Measurements from ENCODE around the gene SLC16A3. TPM values are rescaled to one million over a fixed set of nuclear protein-coding genes. Genes with fewer than 3 reads are reported as not detected.

The SLC16A3 gene
- total RNA-seq, 3 donors from 2014 or later, result 22.0 to 31.5 (median 26.3) TPM

- H3K4me1 Mint-ChIP-seq (ENCODE audit: low read depth), result peaks cover 50% of the 10 kb centered on the region
- DNase-seq (no peak), ATAC-seq (peak in 1 of 2 donors; percentile 2)
- H3K9me3 Mint-ChIP-seq, result no peaks in the 10 kb centered on the region
- H3K27me3 Mint-ChIP-seq (ENCODE audit: low read depth), result no peaks in the 10 kb centered on the region
- peaks cover 22% of the 10 kb centered on the region for H3K36me3 Mint-ChIP-seq (ENCODE audit: insufficient read depth)
- H3K4me3 Mint-ChIP-seq, result no peak overlapping the region
Measured at GRCh38 chr17:82241926-82242697, 13.3 kb downstream of the SLC16A3 start.

GRCh38 chr17:82242698-82242976 lies 13.8 kb downstream of the SLC16A3 start:
- no peak for DNase-seq
- peaks cover 50% of the 10 kb centered on the region for H3K4me1 Mint-ChIP-seq (ENCODE audit: low read depth)
- H3K36me3 Mint-ChIP-seq (ENCODE audit: insufficient read depth), result peaks cover 22% of the 10 kb centered on the region
- H3K4me3 Mint-ChIP-seq, result no peak overlapping the region
- no peaks in the 10 kb centered on the region for H3K27me3 Mint-ChIP-seq (ENCODE audit: low read depth)
- no peaks in the 10 kb centered on the region for H3K9me3 Mint-ChIP-seq
- ATAC-seq, result no peak

GRCh38 chr17:82242977-82243647 lies 14.3 kb downstream of the SLC16A3 start:
- DNase-seq, result no peak
- Mint-ChIP-seq H3K4me1 (ENCODE audit: low read depth) (peaks cover 50% of the 10 kb centered on the region), H3K36me3 (ENCODE audit: insufficient read depth) (peaks cover 26% of the 10 kb centered on the region), H3K27me3 (ENCODE audit: low read depth) (no peaks in the 10 kb centered on the region), H3K4me3 (no peak overlapping the region), H3K9me3 (no peaks in the 10 kb centered on the region)
- no peak for ATAC-seq

- peaks cover 32% of the 10 kb centered on the region for H3K36me3 Mint-ChIP-seq (ENCODE audit: insufficient read depth)
- no peaks in the 10 kb centered on the region for H3K27me3 Mint-ChIP-seq (ENCODE audit: low read depth)
- ATAC-seq (no peak), DNase-seq (no peak)
- H3K4me3 Mint-ChIP-seq, result no peak overlapping the region
- peaks cover 44% of the 10 kb centered on the region for H3K4me1 Mint-ChIP-seq (ENCODE audit: low read depth)
- H3K9me3 Mint-ChIP-seq, result no peaks in the 10 kb centered on the region
Measured at GRCh38 chr17:82243648-82244412, 15.0 kb downstream of the SLC16A3 start.

- H3K4me1 Mint-ChIP-seq (ENCODE audit: low read depth), result peaks cover 39% of the 10 kb centered on the region
- H3K9me3 Mint-ChIP-seq, result no peaks in the 10 kb centered on the region
- DNase-seq, result no peak
- H3K4me3 Mint-ChIP-seq, result no peak overlapping the region
- no peak for ATAC-seq
- peaks cover 33% of the 10 kb centered on the region for H3K36me3 Mint-ChIP-seq (ENCODE audit: insufficient read depth)
- no peaks in the 10 kb centered on the region for H3K27me3 Mint-ChIP-seq (ENCODE audit: low read depth)
Measured at GRCh38 chr17:82244413-82245133, 15.7 kb downstream of the SLC16A3 start.

GRCh38 chr17:82245134-82246039 lies 16.5 kb downstream of the SLC16A3 start:
- H3K36me3 Mint-ChIP-seq (ENCODE audit: insufficient read depth), result peaks cover 33% of the 10 kb centered on the region
- H3K4me3 Mint-ChIP-seq, result no peak overlapping the region
- DNase-seq (no peak), ATAC-seq (no peak)
- no peaks in the 10 kb centered on the region for H3K27me3 Mint-ChIP-seq (ENCODE audit: low read depth)
- peaks cover 32% of the 10 kb centered on the region for H3K4me1 Mint-ChIP-seq (ENCODE audit: low read depth)
- no peaks in the 10 kb centered on the region for H3K9me3 Mint-ChIP-seq

- Mint-ChIP-seq H3K27me3 (ENCODE audit: low read depth) (no peaks in the 10 kb centered on the region), H3K4me1 (ENCODE audit: low read depth) (peaks cover 26% of the 10 kb centered on the region), H3K9me3 (no peaks in the 10 kb centered on the region), H3K36me3 (ENCODE audit: insufficient read depth) (peaks cover 34% of the 10 kb centered on the region), H3K4me3 (no peak overlapping the region)
- no peak for ATAC-seq
- no peak for DNase-seq
Measured at GRCh38 chr17:82246040-82246364, 17.2 kb downstream of the SLC16A3 start.

- peaks cover 37% of the 10 kb centered on the region for H3K36me3 Mint-ChIP-seq (ENCODE audit: insufficient read depth)
- DNase-seq (no peak), ATAC-seq (no peak)
- no peak overlapping the region for H3K4me3 Mint-ChIP-seq
- no peaks in the 10 kb centered on the region for H3K9me3 Mint-ChIP-seq
- H3K4me1 Mint-ChIP-seq (ENCODE audit: low read depth), result peaks cover 20% of the 10 kb centered on the region
- H3K27me3 Mint-ChIP-seq (ENCODE audit: low read depth), result no peaks in the 10 kb centered on the region
Measured at GRCh38 chr17:82246365-82247181, 17.7 kb downstream of the SLC16A3 start.

- no peak overlapping the region for H3K4me3 Mint-ChIP-seq
- peaks cover 18% of the 10 kb centered on the region for H3K4me1 Mint-ChIP-seq (ENCODE audit: low read depth)
- no peaks in the 10 kb centered on the region for H3K27me3 Mint-ChIP-seq (ENCODE audit: low read depth)
- no peak for DNase-seq
- no peaks in the 10 kb centered on the region for H3K9me3 Mint-ChIP-seq
- ATAC-seq, result no peak
- peaks cover 42% of the 10 kb centered on the region for H3K36me3 Mint-ChIP-seq (ENCODE audit: insufficient read depth)
Measured at GRCh38 chr17:82247182-82247823, 18.5 kb downstream of the SLC16A3 start.

GRCh38 chr17:82247856-82248671 lies 19.2 kb downstream of the SLC16A3 start:
- no peaks in the 10 kb centered on the region for H3K27me3 Mint-ChIP-seq (ENCODE audit: low read depth)
- H3K9me3 Mint-ChIP-seq, result no peaks in the 10 kb centered on the region
- DNase-seq, result no peak
- H3K36me3 Mint-ChIP-seq (ENCODE audit: insufficient read depth), result peaks cover 46% of the 10 kb centered on the region
- peaks cover 13% of the 10 kb centered on the region for H3K4me1 Mint-ChIP-seq (ENCODE audit: low read depth)
- H3K4me3 Mint-ChIP-seq, result no peak overlapping the region
- ATAC-seq, result no peak

- Mint-ChIP-seq H3K27me3 (ENCODE audit: low read depth) (no peaks in the 10 kb centered on the region), H3K4me1 (ENCODE audit: low read depth) (peaks cover 13% of the 10 kb centered on the region), H3K9me3 (no peaks in the 10 kb centered on the region), H3K36me3 (ENCODE audit: insufficient read depth) (peaks cover 46% of the 10 kb centered on the region), H3K4me3 (no peak overlapping the region)
- no peak for ATAC-seq
- no peak for DNase-seq
Measured at GRCh38 chr17:82248815-82249674, 20.2 kb downstream of the SLC16A3 start.
